ENCODE data around the gene WDR53. TPM values are rescaled to one million over a fixed set of nuclear protein-coding genes. Genes with fewer than 3 reads are reported as not detected.
"Not testable (repeated sequence)": the region's sequence is repeated elsewhere in the genome, so short reads cannot be mapped to it uniquely, and the experiment has no call there.

WDR53 gene
- total RNA-seq, 1 donor = 7.1 TPM

DNA sequence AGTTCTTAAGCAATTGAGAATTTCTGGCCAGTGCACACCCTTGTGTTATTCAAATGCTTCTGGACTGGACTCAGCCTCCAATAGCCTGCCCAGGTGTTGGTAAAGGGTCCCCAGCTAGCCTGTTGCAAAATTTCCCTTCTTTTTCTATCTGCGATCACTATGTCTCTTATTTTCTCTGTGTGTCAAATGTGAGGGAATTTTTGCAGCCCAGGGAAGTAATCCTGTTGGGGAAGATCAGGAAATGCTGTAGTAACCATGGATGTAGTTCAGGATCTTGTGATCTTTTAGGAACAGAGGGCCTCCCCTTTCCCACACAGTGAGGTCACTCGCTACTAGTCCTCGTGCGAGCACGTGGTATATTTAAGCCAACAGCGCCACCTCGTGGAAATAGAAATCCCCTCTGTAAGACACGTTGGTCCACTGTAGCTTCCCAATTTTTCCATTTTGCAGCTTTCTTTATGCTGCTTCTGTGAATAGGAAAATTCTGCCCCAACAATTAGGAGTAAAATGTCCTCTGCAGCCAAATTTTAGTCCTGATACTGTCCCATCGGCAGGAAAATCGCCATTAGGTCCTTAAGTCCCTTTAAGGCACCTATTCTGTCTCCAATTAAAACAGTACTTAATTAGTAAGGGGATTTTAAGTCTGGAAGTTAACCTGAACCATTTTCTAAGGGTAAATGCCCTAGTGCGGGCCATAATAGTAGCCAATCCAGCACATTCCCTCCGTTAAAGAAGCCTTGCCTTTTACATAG is 49.2 kb downstream of the WDR53 start:
- no peak overlapping the region for H3K4me3 ChIP-seq (ENCODE audit: low read depth, low read length)
- TF ChIP-seq CTCF (IDR thresholded peaks at IDR 0.05; ENCODE audit: insufficient read depth, low read length) = peak; percentile 65
- DNase-seq (ENCODE audit: low read depth) = peak; percentile 91

- peak; percentile 22 for DNase-seq (ENCODE audit: low read depth)
- no peak overlapping the region for H3K4me3 ChIP-seq (ENCODE audit: low read depth, low read length)
- no peak for TF ChIP-seq CTCF (IDR thresholded peaks at IDR 0.05; ENCODE audit: insufficient read depth, low read length)
These were observed 50.4 kb downstream of the WDR53 start for GRCh38 chr3:196517919-196518318.

- H3K4me3 ChIP-seq (ENCODE audit: low read depth, low read length) = no peak overlapping the region
- TF ChIP-seq CTCF (IDR thresholded peaks at IDR 0.05; ENCODE audit: insufficient read depth, low read length) = no peak
- no peak for DNase-seq (ENCODE audit: low read depth)
These were observed 51.1 kb downstream of the WDR53 start for GRCh38 chr3:196517162-196517800.

- no peak for TF ChIP-seq CTCF (IDR thresholded peaks at IDR 0.05; ENCODE audit: insufficient read depth, low read length)
- H3K4me3 ChIP-seq (ENCODE audit: low read depth, low read length) = no peak within 1 kb of the TSS
- DNase-seq (ENCODE audit: low read depth) = no peak
These were observed 53.3 kb downstream of the WDR53 start, which contains the start of gene SMCO1 for GRCh38 chr3:196514913-196515621. Gene SMCO1, minus strand, starts transcription at chr3:196515346. Its CDS starts 137 bp downstream, at chr3:196515209.

DNA sequence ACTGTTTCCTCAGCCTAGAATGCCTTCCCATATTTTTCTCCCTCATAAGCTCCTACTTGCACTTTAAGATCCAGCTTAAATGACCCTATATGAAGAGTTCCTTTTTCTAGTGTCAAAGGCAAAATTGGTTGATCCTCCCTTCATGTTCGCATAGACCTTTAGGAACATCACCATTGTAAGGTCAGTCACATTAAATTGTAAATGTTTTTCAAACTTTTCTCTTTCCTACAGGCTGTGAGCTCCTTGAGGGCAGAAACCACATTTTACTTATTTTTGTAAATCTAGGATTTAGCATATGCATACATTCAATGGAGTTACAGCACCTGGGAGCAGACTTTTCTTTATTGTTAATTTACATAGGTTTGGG is 54.0 kb downstream of the WDR53 start:
- TF ChIP-seq CTCF (IDR thresholded peaks at IDR 0.05; ENCODE audit: insufficient read depth, low read length) = no peak
- no peak overlapping the region for H3K4me3 ChIP-seq (ENCODE audit: low read depth, low read length)
- DNase-seq (ENCODE audit: low read depth) = no peak

DNA sequence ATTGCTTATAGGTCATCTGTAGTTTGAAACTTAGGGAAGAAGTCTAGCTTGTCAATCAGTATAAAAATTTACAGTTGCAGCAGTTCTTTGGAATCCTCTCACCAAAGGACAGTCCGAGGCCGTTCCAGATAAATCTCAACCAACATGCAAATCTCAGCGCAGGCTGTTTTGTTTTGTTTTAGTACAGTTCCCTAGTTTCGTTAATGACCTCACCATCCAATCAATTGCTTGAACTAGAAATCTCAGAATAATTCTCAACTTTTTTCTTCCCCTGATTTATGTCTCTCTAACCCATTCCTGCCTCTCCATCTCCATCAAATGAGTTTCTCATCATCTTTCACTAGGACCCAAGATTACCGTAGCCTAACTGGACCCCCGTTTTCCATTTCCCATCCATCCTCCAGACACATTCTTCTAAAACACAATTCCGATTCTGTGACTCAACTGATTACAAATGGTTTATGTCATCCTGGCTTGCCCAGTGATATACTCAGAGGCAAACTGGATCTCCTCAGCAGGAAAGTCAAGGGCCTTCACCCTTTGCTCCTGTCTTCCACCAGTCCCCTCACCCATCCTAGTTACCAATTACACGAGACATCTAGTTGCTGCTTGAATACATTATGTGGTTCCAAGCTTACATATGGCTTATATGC is 54.5 kb downstream of the WDR53 start:
- peak; percentile 59 for DNase-seq (ENCODE audit: low read depth)
- H3K4me3 ChIP-seq (ENCODE audit: low read depth, low read length) = no peak overlapping the region

DNA sequence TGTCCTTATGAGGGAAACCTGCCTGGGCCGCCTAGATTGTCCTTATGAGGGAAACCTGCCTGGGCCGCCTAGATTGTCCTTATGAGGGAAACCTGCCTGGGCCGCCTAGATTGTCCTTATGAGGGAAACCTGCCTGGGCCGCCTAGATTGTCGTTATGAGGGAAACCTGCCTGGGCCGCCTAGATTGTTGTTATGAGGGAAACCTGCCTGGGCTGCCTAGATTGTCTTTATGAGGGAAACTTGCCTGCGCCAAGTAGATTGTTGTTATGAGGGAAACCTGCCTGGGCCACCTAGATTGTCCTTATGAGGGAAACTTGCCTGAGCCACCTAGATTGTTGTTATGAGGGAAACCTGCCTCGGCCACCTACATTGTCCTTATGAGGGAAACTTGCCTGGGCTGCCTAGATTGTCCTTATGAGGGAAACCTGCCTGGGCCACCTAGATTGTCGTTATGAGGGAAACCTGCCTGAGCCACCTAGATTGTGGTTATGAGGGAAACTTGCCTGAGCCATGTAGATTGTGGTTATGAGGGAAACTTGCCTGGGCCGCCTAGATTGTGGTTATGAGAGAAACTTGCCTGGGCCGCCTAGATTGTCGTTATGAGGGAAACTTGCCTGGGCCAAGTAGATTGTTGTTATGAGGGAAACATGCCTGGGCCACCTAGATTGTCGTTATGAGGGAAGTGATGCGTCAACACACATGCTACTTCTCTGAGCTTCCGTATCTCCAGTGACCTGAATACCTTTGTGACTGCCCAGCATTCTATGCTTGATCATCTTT is 56.5 kb downstream of the WDR53 start:
- DNase-seq (ENCODE audit: low read depth); H3K4me3 ChIP-seq (ENCODE audit: low read depth, low read length): not testable (repeated sequence)

More for the DNA sequence above, 54.5 kb downstream of the WDR53 start:
- no peak for TF ChIP-seq CTCF (IDR thresholded peaks at IDR 0.05; ENCODE audit: insufficient read depth, low read length)

- not testable (repeated sequence) for H3K4me3 ChIP-seq (ENCODE audit: low read depth, low read length)
These were observed 57.2 kb downstream of the WDR53 start for GRCh38 chr3:196511108-196511507.

More at GRCh38 chr3:196511108-196511507, 57.2 kb downstream of the WDR53 start:
- not testable (repeated sequence) for DNase-seq (ENCODE audit: low read depth)

All from fibroblast of the aortic adventitia (primary cell).